WTC11 (cell line): ENCODE measurements around the gene ATP2A2. TPM values are rescaled to one million over a fixed set of nuclear protein-coding genes. Genes with fewer than 3 reads are reported as not detected.

Experiments
- ATAC-seq: fragments of 200-7000 bp; cut with Tn5 transposase; 2 replicates; pipeline ENCODE4 v1.10.0; 2021; ENCODE audit warnings: mild to moderate bottlenecking, moderate library complexity
- CTCF ChIA-PET: fragments of 300-600 bp; sonication (Branson Sonifier 250); formaldehyde crosslinking; loops from one replicate; lab custom pipeline; 2021; ENCODE audit warnings: antibody characterized with exemption; lab: Charles Lee
- POLR2A ChIA-PET: fragments of 350-600 bp; sonication (Branson Sonifier 250); formaldehyde crosslinking; loops from one replicate; lab custom pipeline; 2021; ENCODE audit warnings: antibody characterized with exemption; lab: Charles Lee
- DNase-seq: peaks from one replicate; pipeline ENCODE4 v3.0.0; 2021; ENCODE audit warnings: low spot score
- H3K27ac Mint-ChIP-seq: 2 replicates; pipeline ENCODE4 v1.8.0; 2021; ENCODE audit warnings: mixed read lengths
- H3K27me3 Mint-ChIP-seq: 2 replicates; pipeline ENCODE4 v1.8.0; 2021; ENCODE audit warnings: low read depth, mild to moderate bottlenecking, moderate library complexity, mixed read lengths
- H3K36me3 Mint-ChIP-seq: 2 replicates; pipeline ENCODE4 v1.8.0; 2021; ENCODE audit warnings: mixed read lengths
- H3K4me1 Mint-ChIP-seq: 2 replicates; pipeline ENCODE4 v1.8.0; 2022; ENCODE audit warnings: mixed read lengths
- H3K4me3 Mint-ChIP-seq: 2 replicates; pipeline ENCODE4 v1.8.0; 2021; ENCODE audit warnings: mild to moderate bottlenecking, moderate library complexity, mixed read lengths
- H3K9me3 Mint-ChIP-seq: 2 replicates; pipeline ENCODE4 v1.8.0; 2021; ENCODE audit warnings: mixed read lengths
- AR ChIP-seq: fragments of 250-450 bp; sonication (Bioruptor Pico); IDR thresholded peaks from 2 replicates; pipeline ENCODE4 v1.9.0; 2021; ENCODE audit warnings: mild to moderate bottlenecking
- ESRRA ChIP-seq: sonication (generic); formaldehyde crosslinking; IDR thresholded peaks from 2 replicates; pipeline ENCODE4 v1.8.1; 2022; ENCODE audit warnings: mild to moderate bottlenecking, missing genetic modification reagents, borderline replicate concordance
- FOXK1 ChIP-seq: sonication (generic); formaldehyde crosslinking; IDR thresholded peaks from 2 replicates; pipeline ENCODE4 v1.8.0; 2022; ENCODE audit warnings: mild to moderate bottlenecking, moderate library complexity, missing genetic modification reagents
- HMGA2 ChIP-seq: fragments of 250-450 bp; sonication (Bioruptor Pico); IDR thresholded peaks from 2 replicates; pipeline ENCODE4 v1.4.0; 2021; ENCODE audit warnings: mild to moderate bottlenecking, moderate library complexity
- MXD4 ChIP-seq: fragments of 250-450 bp; sonication (Bioruptor Pico); IDR thresholded peaks from 2 replicates; pipeline ENCODE4 v1.8.0; 2021; ENCODE audit warnings: mild to moderate bottlenecking, moderate library complexity, borderline replicate concordance
- NFE2L1 ChIP-seq: sonication (generic); formaldehyde crosslinking; IDR thresholded peaks from 2 replicates; pipeline ENCODE4 v1.8.1; 2023; ENCODE audit warnings: missing genetic modification reagents
- OVOL2 ChIP-seq: fragments of 250-450 bp; sonication (Bioruptor Pico); IDR thresholded peaks from 2 replicates; pipeline ENCODE4 v1.9.0; 2021; ENCODE audit warnings: mild to moderate bottlenecking, borderline replicate concordance
- SOX15 ChIP-seq: fragments of 250-450 bp; sonication (Bioruptor Pico); IDR thresholded peaks from 2 replicates; pipeline ENCODE4 v1.9.0; 2021; ENCODE audit warnings: mild to moderate bottlenecking
- SP1 ChIP-seq: sonication (generic); formaldehyde crosslinking; conservative IDR thresholded peaks from 2 replicates; pipeline ENCODE4 v1.8.1; 2022; ENCODE audit warnings: missing genetic modification reagents
- USF1 ChIP-seq: sonication (generic); formaldehyde crosslinking; IDR thresholded peaks from 2 replicates; pipeline ENCODE4 v1.8.0; 2022; ENCODE audit warnings: mild to moderate bottlenecking, missing genetic modification reagents
- ZBTB21 ChIP-seq: sonication (generic); formaldehyde crosslinking; IDR thresholded peaks from 2 replicates; pipeline ENCODE4 v1.8.1; 2023; ENCODE audit warnings: mild to moderate bottlenecking, missing genetic modification reagents, borderline replicate concordance
- ZNF121 ChIP-seq: sonication (generic); formaldehyde crosslinking; IDR thresholded peaks from 2 replicates; pipeline ENCODE4 v1.8.0; 2023; ENCODE audit warnings: missing genetic modification reagents
- ZNF263 ChIP-seq: sonication (generic); formaldehyde crosslinking; IDR thresholded peaks from 2 replicates; pipeline ENCODE4 v1.8.1; 2022; ENCODE audit warnings: low read depth, mild to moderate bottlenecking, moderate library complexity, missing genetic modification reagents
- ZNF532 ChIP-seq: fragments of 250-450 bp; sonication (Bioruptor Pico); IDR thresholded peaks from 2 replicates; pipeline ENCODE4 v1.9.0; 2021; ENCODE audit warnings: mild to moderate bottlenecking, borderline replicate concordance
- total RNA-seq: library from RNA; stranded (reverse); gene quantifications from 3 replicates; pipeline ENCODE4 v1.2.3, GENCODE V29; 2021
- TF ChIP-seq, protein P1 (sequence below): sonication (generic); formaldehyde crosslinking; IDR thresholded peaks from 2 replicates; pipeline ENCODE4 v1.8.1; 2022; ENCODE audit warnings: mild to moderate bottlenecking, missing genetic modification reagents, moderate library complexity, borderline replicate concordance
- TF ChIP-seq, protein P2 (sequence below): sonication (generic); formaldehyde crosslinking; IDR thresholded peaks from 2 replicates; pipeline ENCODE4 v1.8.0; 2022; ENCODE audit warnings: mild to moderate bottlenecking, missing genetic modification reagents
- TF ChIP-seq, protein P3 (sequence below): sonication (generic); formaldehyde crosslinking; IDR thresholded peaks from 2 replicates; pipeline ENCODE4 v1.8.1; 2023; ENCODE audit warnings: mild to moderate bottlenecking, missing genetic modification reagents
- TF ChIP-seq, protein P4 (sequence below): fragments of 250-450 bp; sonication (Bioruptor Pico); IDR thresholded peaks from 2 replicates; pipeline ENCODE4 v1.8.0; 2021; ENCODE audit warnings: mild to moderate bottlenecking
- TF ChIP-seq, protein P5 (sequence below): sonication (generic); formaldehyde crosslinking; IDR thresholded peaks from 2 replicates; pipeline ENCODE4 v1.8.0; 2022; ENCODE audit warnings: missing genetic modification reagents

Gene ATP2A2
- total RNA-seq, 1 experiment from 2014 or later: 239 TPM

GRCh38 chr12:110249716-110250225, 31.3 kb upstream of the ATP2A2 start:
- no peaks in the 10 kb centered on the region for H3K27me3 Mint-ChIP-seq
- H3K4me1 Mint-ChIP-seq: peaks cover 13% of the 10 kb centered on the region
- no peaks in the 10 kb centered on the region for H3K36me3 Mint-ChIP-seq
- POLR2A ChIA-PET: no interaction called here
- no peak overlapping the region for H3K27ac Mint-ChIP-seq
- TF ChIP-seq, protein P1, sequence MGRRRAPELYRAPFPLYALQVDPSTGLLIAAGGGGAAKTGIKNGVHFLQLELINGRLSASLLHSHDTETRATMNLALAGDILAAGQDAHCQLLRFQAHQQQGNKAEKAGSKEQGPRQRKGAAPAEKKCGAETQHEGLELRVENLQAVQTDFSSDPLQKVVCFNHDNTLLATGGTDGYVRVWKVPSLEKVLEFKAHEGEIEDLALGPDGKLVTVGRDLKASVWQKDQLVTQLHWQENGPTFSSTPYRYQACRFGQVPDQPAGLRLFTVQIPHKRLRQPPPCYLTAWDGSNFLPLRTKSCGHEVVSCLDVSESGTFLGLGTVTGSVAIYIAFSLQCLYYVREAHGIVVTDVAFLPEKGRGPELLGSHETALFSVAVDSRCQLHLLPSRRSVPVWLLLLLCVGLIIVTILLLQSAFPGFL (CRISPR knock-in tag): no peak
- no peak for TF ChIP-seq ZNF532
- TF ChIP-seq, protein P2, sequence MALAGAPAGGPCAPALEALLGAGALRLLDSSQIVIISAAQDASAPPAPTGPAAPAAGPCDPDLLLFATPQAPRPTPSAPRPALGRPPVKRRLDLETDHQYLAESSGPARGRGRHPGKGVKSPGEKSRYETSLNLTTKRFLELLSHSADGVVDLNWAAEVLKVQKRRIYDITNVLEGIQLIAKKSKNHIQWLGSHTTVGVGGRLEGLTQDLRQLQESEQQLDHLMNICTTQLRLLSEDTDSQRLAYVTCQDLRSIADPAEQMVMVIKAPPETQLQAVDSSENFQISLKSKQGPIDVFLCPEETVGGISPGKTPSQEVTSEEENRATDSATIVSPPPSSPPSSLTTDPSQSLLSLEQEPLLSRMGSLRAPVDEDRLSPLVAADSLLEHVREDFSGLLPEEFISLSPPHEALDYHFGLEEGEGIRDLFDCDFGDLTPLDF (CRISPR knock-in tag): no peak
- no peak for TF ChIP-seq MXD4 (CRISPR knock-in tag)
- TF ChIP-seq, protein P3, sequence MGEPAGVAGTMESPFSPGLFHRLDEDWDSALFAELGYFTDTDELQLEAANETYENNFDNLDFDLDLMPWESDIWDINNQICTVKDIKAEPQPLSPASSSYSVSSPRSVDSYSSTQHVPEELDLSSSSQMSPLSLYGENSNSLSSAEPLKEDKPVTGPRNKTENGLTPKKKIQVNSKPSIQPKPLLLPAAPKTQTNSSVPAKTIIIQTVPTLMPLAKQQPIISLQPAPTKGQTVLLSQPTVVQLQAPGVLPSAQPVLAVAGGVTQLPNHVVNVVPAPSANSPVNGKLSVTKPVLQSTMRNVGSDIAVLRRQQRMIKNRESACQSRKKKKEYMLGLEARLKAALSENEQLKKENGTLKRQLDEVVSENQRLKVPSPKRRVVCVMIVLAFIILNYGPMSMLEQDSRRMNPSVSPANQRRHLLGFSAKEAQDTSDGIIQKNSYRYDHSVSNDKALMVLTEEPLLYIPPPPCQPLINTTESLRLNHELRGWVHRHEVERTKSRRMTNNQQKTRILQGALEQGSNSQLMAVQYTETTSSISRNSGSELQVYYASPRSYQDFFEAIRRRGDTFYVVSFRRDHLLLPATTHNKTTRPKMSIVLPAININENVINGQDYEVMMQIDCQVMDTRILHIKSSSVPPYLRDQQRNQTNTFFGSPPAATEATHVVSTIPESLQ: no peak
- TF ChIP-seq USF1 (CRISPR knock-in tag): no peak
- TF ChIP-seq, protein P4, sequence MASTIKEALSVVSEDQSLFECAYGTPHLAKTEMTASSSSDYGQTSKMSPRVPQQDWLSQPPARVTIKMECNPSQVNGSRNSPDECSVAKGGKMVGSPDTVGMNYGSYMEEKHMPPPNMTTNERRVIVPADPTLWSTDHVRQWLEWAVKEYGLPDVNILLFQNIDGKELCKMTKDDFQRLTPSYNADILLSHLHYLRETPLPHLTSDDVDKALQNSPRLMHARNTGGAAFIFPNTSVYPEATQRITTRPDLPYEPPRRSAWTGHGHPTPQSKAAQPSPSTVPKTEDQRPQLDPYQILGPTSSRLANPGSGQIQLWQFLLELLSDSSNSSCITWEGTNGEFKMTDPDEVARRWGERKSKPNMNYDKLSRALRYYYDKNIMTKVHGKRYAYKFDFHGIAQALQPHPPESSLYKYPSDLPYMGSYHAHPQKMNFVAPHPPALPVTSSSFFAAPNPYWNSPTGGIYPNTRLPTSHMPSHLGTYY (CRISPR knock-in tag): no peak
- no peak for TF ChIP-seq ZBTB21 (CRISPR knock-in tag)
- TF ChIP-seq SOX15 (CRISPR knock-in tag): no peak
- no peak for TF ChIP-seq OVOL2 (CRISPR knock-in tag)
- TF ChIP-seq ESRRA (CRISPR knock-in tag): no peak
- no peak for TF ChIP-seq SP1 (CRISPR knock-in tag)
- TF ChIP-seq ZNF121 (CRISPR knock-in tag): no peak
- TF ChIP-seq, protein P5, sequence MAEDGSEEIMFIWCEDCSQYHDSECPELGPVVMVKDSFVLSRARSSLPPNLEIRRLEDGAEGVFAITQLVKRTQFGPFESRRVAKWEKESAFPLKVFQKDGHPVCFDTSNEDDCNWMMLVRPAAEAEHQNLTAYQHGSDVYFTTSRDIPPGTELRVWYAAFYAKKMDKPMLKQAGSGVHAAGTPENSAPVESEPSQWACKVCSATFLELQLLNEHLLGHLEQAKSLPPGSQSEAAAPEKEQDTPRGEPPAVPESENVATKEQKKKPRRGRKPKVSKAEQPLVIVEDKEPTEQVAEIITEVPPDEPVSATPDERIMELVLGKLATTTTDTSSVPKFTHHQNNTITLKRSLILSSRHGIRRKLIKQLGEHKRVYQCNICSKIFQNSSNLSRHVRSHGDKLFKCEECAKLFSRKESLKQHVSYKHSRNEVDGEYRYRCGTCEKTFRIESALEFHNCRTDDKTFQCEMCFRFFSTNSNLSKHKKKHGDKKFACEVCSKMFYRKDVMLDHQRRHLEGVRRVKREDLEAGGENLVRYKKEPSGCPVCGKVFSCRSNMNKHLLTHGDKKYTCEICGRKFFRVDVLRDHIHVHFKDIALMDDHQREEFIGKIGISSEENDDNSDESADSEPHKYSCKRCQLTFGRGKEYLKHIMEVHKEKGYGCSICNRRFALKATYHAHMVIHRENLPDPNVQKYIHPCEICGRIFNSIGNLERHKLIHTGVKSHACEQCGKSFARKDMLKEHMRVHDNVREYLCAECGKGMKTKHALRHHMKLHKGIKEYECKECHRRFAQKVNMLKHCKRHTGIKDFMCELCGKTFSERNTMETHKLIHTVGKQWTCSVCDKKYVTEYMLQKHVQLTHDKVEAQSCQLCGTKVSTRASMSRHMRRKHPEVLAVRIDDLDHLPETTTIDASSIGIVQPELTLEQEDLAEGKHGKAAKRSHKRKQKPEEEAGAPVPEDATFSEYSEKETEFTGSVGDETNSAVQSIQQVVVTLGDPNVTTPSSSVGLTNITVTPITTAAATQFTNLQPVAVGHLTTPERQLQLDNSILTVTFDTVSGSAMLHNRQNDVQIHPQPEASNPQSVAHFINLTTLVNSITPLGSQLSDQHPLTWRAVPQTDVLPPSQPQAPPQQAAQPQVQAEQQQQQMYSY (CRISPR knock-in tag): no peak
- no peak for TF ChIP-seq FOXK1 (CRISPR knock-in tag)
- no peak for TF ChIP-seq AR (CRISPR knock-in tag)
- no peak for TF ChIP-seq HMGA2 (CRISPR knock-in tag)
- TF ChIP-seq ZNF263 (CRISPR knock-in tag): no peak
- no peak for TF ChIP-seq NFE2L1 (CRISPR knock-in tag)
- H3K4me3 Mint-ChIP-seq: no peak overlapping the region
- no peak for ATAC-seq
- peaks cover 9% of the 10 kb centered on the region; the same call in 1 of the 2 replicates for H3K9me3 Mint-ChIP-seq
- CTCF ChIA-PET: interaction anchor here (0.8 kb wide), 1 partner anchor 182 kb away, joined by 4 read pairs; no protein-coding TSS in a partner anchor
- no peak for DNase-seq
